ENCODE data around the gene ATG7.

ATG7 gene

GRCh38 chr3:11371747-11372146 lies 99.5 kb downstream of the ATG7 start:
- H2BK120ac ChIP-seq (ENCODE audit: low read depth, low read length), result no peak overlapping the region
- no peak overlapping the region for H2AK5ac ChIP-seq (ENCODE audit: low read depth, low read length)
- H2BK15ac ChIP-seq (ENCODE audit: low read length), result no peak overlapping the region
- H3K9me3 ChIP-seq (replicated peaks in 1 of 2; ENCODE audit: control insufficient read depth in 2 of 2, insufficient read depth in 1 of 2, low read depth in 1 of 2, low read length in 2 of 2), result peaks cover 0 to 7% of the 10 kb centered on the region in 2 donors
- H2BK12ac ChIP-seq (ENCODE audit: low read length), result no peak overlapping the region
- H2AFZ ChIP-seq (ENCODE audit: low read length), result no peak overlapping the region
- no peak for DNase-seq (ENCODE audit: low spot score)
- H4K91ac ChIP-seq (ENCODE audit: low read depth, low read length, poor library complexity), result no peak overlapping the region
- H3K4me2 ChIP-seq (ENCODE audit: insufficient read depth, low read length, poor library complexity, severe bottlenecking), result no peak overlapping the region
- no peak overlapping the region for H3K4ac ChIP-seq (ENCODE audit: low read length)
- no peak overlapping the region for H3K27ac ChIP-seq (replicated peaks; ENCODE audit: low read length)
- H4K8ac ChIP-seq (ENCODE audit: low read depth, low read length), result no peak overlapping the region
- no CpG with 5 or more reads among the region's 10 CpGs for WGBS, 2 donors (ENCODE audit: extremely low coverage in 2 of 2, insufficient read length in 2 of 2, insufficient replicate concordance in 1 of 2)
- peaks cover 11 to 12% of the 10 kb centered on the region in 2 donors for H3K4me1 ChIP-seq (ENCODE audit: control insufficient read depth in 2 of 2, insufficient read depth in 1 of 2, low read depth in 1 of 2, low read length in 2 of 2)
- H3K4me3 ChIP-seq (ENCODE audit: low read length in 2 of 2), result no peak overlapping the region
- H3K18ac ChIP-seq (ENCODE audit: low read length), result no peak overlapping the region
- no peaks in the 10 kb centered on the region for H3K79me1 ChIP-seq (ENCODE audit: low read depth, low read length)
- no peak overlapping the region for H3K9ac ChIP-seq (ENCODE audit: low read depth, low read length, poor library complexity)
- no peak overlapping the region for H2BK5ac ChIP-seq (ENCODE audit: low read length)
- no peak overlapping the region for H3K23ac ChIP-seq (ENCODE audit: low read depth, low read length, poor library complexity)
- no peak overlapping the region for H3K14ac ChIP-seq (ENCODE audit: low read length)
- no peaks in the 10 kb centered on the region for H3K27me3 ChIP-seq (ENCODE audit: control insufficient read depth in 3 of 3, insufficient read depth in 3 of 3, low read depth in 1 of 3, low read length in 3 of 3)
- peaks cover 0 to 9% of the 10 kb centered on the region in 2 donors for H3K36me3 ChIP-seq (replicated peaks in 1 of 2; ENCODE audit: control insufficient read depth in 2 of 2, insufficient read depth in 2 of 2, low read length in 2 of 2)

GRCh38 chr3:11373235-11373634 lies 101.0 kb downstream of the ATG7 start:
- Histone ChIP-seq H4K91ac (ENCODE audit: low read depth, low read length, poor library complexity) (no peak overlapping the region), H3K4ac (ENCODE audit: low read length) (no peak overlapping the region)
- WGBS, 2 donors (ENCODE audit: extremely low coverage in 2 of 2, insufficient read length in 2 of 2, insufficient replicate concordance in 1 of 2), result no CpG with 5 or more reads among the region's 4 CpGs

GRCh38 chr3:11373654-11374053 lies 101.5 kb downstream of the ATG7 start:
- no peaks in the 10 kb centered on the region for H3K79me1 ChIP-seq (ENCODE audit: low read depth, low read length)
- no peak overlapping the region for H3K4me2 ChIP-seq (ENCODE audit: insufficient read depth, low read length, poor library complexity, severe bottlenecking)
- no peak overlapping the region for H2BK12ac ChIP-seq (ENCODE audit: low read length)
- H3K36me3 ChIP-seq (replicated peaks in 1 of 2; ENCODE audit: control insufficient read depth in 2 of 2, insufficient read depth in 2 of 2, low read length in 2 of 2), result peaks cover 0 to 7% of the 10 kb centered on the region in 2 donors
- no peaks in the 10 kb centered on the region for H3K27me3 ChIP-seq (ENCODE audit: control insufficient read depth in 3 of 3, insufficient read depth in 3 of 3, low read depth in 1 of 3, low read length in 3 of 3)
- H2BK15ac ChIP-seq (ENCODE audit: low read length), result no peak overlapping the region
- no peak overlapping the region for H4K8ac ChIP-seq (ENCODE audit: low read depth, low read length)
- no CpG with 5 or more reads among the region's 2 CpGs for WGBS, 2 donors (ENCODE audit: extremely low coverage in 2 of 2, insufficient read length in 2 of 2, insufficient replicate concordance in 1 of 2)
- H3K14ac ChIP-seq (ENCODE audit: low read length), result no peak overlapping the region
- H2AFZ ChIP-seq (ENCODE audit: low read length), result no peak overlapping the region
- H3K23ac ChIP-seq (ENCODE audit: low read depth, low read length, poor library complexity), result no peak overlapping the region
- no peak for DNase-seq (ENCODE audit: low spot score)
- no peak overlapping the region for H3K27ac ChIP-seq (replicated peaks; ENCODE audit: low read length)
- no peak overlapping the region for H3K4ac ChIP-seq (ENCODE audit: low read length)
- no peak overlapping the region for H2BK120ac ChIP-seq (ENCODE audit: low read depth, low read length)
- H3K18ac ChIP-seq (ENCODE audit: low read length), result no peak overlapping the region
- no peak overlapping the region for H3K9ac ChIP-seq (ENCODE audit: low read depth, low read length, poor library complexity)
- no peak overlapping the region for H2BK5ac ChIP-seq (ENCODE audit: low read length)
- peaks cover 0 to 7% of the 10 kb centered on the region in 2 donors for H3K9me3 ChIP-seq (replicated peaks in 1 of 2; ENCODE audit: control insufficient read depth in 2 of 2, insufficient read depth in 1 of 2, low read depth in 1 of 2, low read length in 2 of 2)
- H2AK5ac ChIP-seq (ENCODE audit: low read depth, low read length), result no peak overlapping the region
- peaks cover 0 to 6% of the 10 kb centered on the region in 2 donors for H3K4me1 ChIP-seq (ENCODE audit: control insufficient read depth in 2 of 2, insufficient read depth in 1 of 2, low read depth in 1 of 2, low read length in 2 of 2)
- H4K91ac ChIP-seq (ENCODE audit: low read depth, low read length, poor library complexity), result no peak overlapping the region
- H3K4me3 ChIP-seq (ENCODE audit: low read length in 2 of 2), result no peak overlapping the region

More at GRCh38 chr3:11373235-11373634, 101.0 kb downstream of the ATG7 start:
- H3K14ac ChIP-seq (ENCODE audit: low read length), result no peak overlapping the region
- H3K79me1 ChIP-seq (ENCODE audit: low read depth, low read length), result no peaks in the 10 kb centered on the region
- H3K9me3 ChIP-seq (replicated peaks in 1 of 2; ENCODE audit: control insufficient read depth in 2 of 2, insufficient read depth in 1 of 2, low read depth in 1 of 2, low read length in 2 of 2), result peaks cover 0 to 7% of the 10 kb centered on the region in 2 donors
- H3K18ac ChIP-seq (ENCODE audit: low read length), result no peak overlapping the region
- no peak overlapping the region for H4K8ac ChIP-seq (ENCODE audit: low read depth, low read length)
- H3K9ac ChIP-seq (ENCODE audit: low read depth, low read length, poor library complexity), result no peak overlapping the region
- no peak overlapping the region for H2BK120ac ChIP-seq (ENCODE audit: low read depth, low read length)
- no peak overlapping the region for H3K4me2 ChIP-seq (ENCODE audit: insufficient read depth, low read length, poor library complexity, severe bottlenecking)
- no peak overlapping the region for H3K27ac ChIP-seq (replicated peaks; ENCODE audit: low read length)
- H2AFZ ChIP-seq (ENCODE audit: low read length), result no peak overlapping the region
- H3K4me1 ChIP-seq (ENCODE audit: control insufficient read depth in 2 of 2, insufficient read depth in 1 of 2, low read depth in 1 of 2, low read length in 2 of 2), result peaks cover 0 to 6% of the 10 kb centered on the region in 2 donors
- H3K4me3 ChIP-seq (ENCODE audit: low read length in 2 of 2), result no peak overlapping the region
- no peak for DNase-seq (ENCODE audit: low spot score)
- H2AK5ac ChIP-seq (ENCODE audit: low read depth, low read length), result no peak overlapping the region
- no peak overlapping the region for H2BK12ac ChIP-seq (ENCODE audit: low read length)
- no peak overlapping the region for H2BK5ac ChIP-seq (ENCODE audit: low read length)
- no peaks in the 10 kb centered on the region for H3K27me3 ChIP-seq (ENCODE audit: control insufficient read depth in 3 of 3, insufficient read depth in 3 of 3, low read depth in 1 of 3, low read length in 3 of 3)
- H3K36me3 ChIP-seq (replicated peaks in 1 of 2; ENCODE audit: control insufficient read depth in 2 of 2, insufficient read depth in 2 of 2, low read length in 2 of 2), result peaks cover 0 to 7% of the 10 kb centered on the region in 2 donors
- H2BK15ac ChIP-seq (ENCODE audit: low read length), result no peak overlapping the region
- no peak overlapping the region for H3K23ac ChIP-seq (ENCODE audit: low read depth, low read length, poor library complexity)

GRCh38 chr3:11375333-11376088 lies 103.3 kb downstream of the ATG7 start:
- Histone ChIP-seq H4K8ac (ENCODE audit: low read depth, low read length) (no peak overlapping the region), H3K79me1 (ENCODE audit: low read depth, low read length) (no peaks in the 10 kb centered on the region), H3K14ac (ENCODE audit: low read length) (no peak overlapping the region), H2BK12ac (ENCODE audit: low read length) (no peak overlapping the region), H4K91ac (ENCODE audit: low read depth, low read length, poor library complexity) (no peak overlapping the region), H2BK5ac (ENCODE audit: low read length) (no peak overlapping the region), H3K4me3 (ENCODE audit: low read length in 2 of 2) (no peak overlapping the region), H2BK120ac (ENCODE audit: low read depth, low read length) (no peak overlapping the region), H3K27ac (replicated peaks; ENCODE audit: low read length) (no peak overlapping the region), H3K9me3 (replicated peaks in 1 of 2; ENCODE audit: control insufficient read depth in 2 of 2, insufficient read depth in 1 of 2, low read depth in 1 of 2, low read length in 2 of 2) (peaks cover 0 to 7% of the 10 kb centered on the region in 2 donors), H2AK5ac (ENCODE audit: low read depth, low read length) (no peak overlapping the region), H3K36me3 (replicated peaks in 1 of 2; ENCODE audit: control insufficient read depth in 2 of 2, insufficient read depth in 2 of 2, low read length in 2 of 2) (peaks cover 0 to 7% of the 10 kb centered on the region in 2 donors), H3K23ac (ENCODE audit: low read depth, low read length, poor library complexity) (no peak overlapping the region), H2BK15ac (ENCODE audit: low read length) (no peak overlapping the region), H3K4me2 (ENCODE audit: insufficient read depth, low read length, poor library complexity, severe bottlenecking) (no peak overlapping the region), H3K4ac (ENCODE audit: low read length) (no peak overlapping the region), H3K18ac (ENCODE audit: low read length) (no peak overlapping the region), H3K4me1 (ENCODE audit: control insufficient read depth in 2 of 2, insufficient read depth in 1 of 2, low read depth in 1 of 2, low read length in 2 of 2) (peaks cover 9% of the 10 kb centered on the region in 2 donors), H2AFZ (ENCODE audit: low read length) (no peak overlapping the region), H3K9ac (ENCODE audit: low read depth, low read length, poor library complexity) (no peak overlapping the region), H3K27me3 (ENCODE audit: control insufficient read depth in 3 of 3, insufficient read depth in 3 of 3, low read depth in 1 of 3, low read length in 3 of 3) (no peaks in the 10 kb centered on the region)
- no CpG with 5 or more reads among the region's 11 CpGs for WGBS, 2 donors (ENCODE audit: extremely low coverage in 2 of 2, insufficient read length in 2 of 2, insufficient replicate concordance in 1 of 2)
- no peak for DNase-seq (ENCODE audit: low spot score)
